CD14-positive monocyte (primary cell): ENCODE measurements around the gene RAET1G. TPM values are rescaled to one million over a fixed set of nuclear protein-coding genes. Genes with fewer than 3 reads are reported as not detected.

Source experiments
- DNase-seq, 3 donors: peaks; one replicate each; pipeline ENCODE4 v3.0.0-alpha.2; 2011 to 2022
- H2AFZ ChIP-seq: 2 replicates; pipeline ENCODE4 v1.6.0; 2012; ENCODE audit warnings: mild to moderate bottlenecking, low read depth, low read length, inconsistent platforms; ENCODE audit not compliant: insufficient read depth, poor library complexity, severe bottlenecking
- H3K27ac ChIP-seq, 2 donors: 1 replicate in 1 of 2; 2 replicates in 1 of 2; pipeline ENCODE4 v1.5.1; 2012 to 2013; ENCODE audit warnings: low read length in 2 of 2, control low read depth in 1 of 2, inconsistent platforms in 1 of 2, low read depth in 1 of 2, mild to moderate bottlenecking in 1 of 2
- H3K27me3 ChIP-seq, 2 donors: one replicate each; pipeline versions ENCODE4 v1.6.0 to v1.6.1; 2011 to 2013; ENCODE audit warnings: low read length in 2 of 2; ENCODE audit not compliant: control insufficient read depth in 2 of 2, insufficient read depth in 2 of 2
- H3K36me3 ChIP-seq, 2 donors: replicated peaks in 1 of 2; 1 replicate in 1 of 2; 2 replicates in 1 of 2; pipeline versions ENCODE4 v1.5.1 to v1.6.1; 2012 to 2013; ENCODE audit warnings: low read length in 2 of 2, control low read depth in 1 of 2, inconsistent platforms in 1 of 2, mild to moderate bottlenecking in 1 of 2; ENCODE audit not compliant: insufficient read depth in 2 of 2, control insufficient read depth in 1 of 2
- H3K4me1 ChIP-seq, 2 donors: 1 replicate in 1 of 2; 2 replicates in 1 of 2; pipeline versions ENCODE4 v1.5.1 to v1.6.1; 2012 to 2013; ENCODE audit warnings: low read length in 2 of 2, control low read depth in 1 of 2, inconsistent platforms in 1 of 2, mild to moderate bottlenecking in 1 of 2, moderate library complexity in 1 of 2; ENCODE audit not compliant: insufficient read depth in 2 of 2, control insufficient read depth in 1 of 2
- H3K4me2 ChIP-seq: replicated peaks from 2 replicates; pipeline ENCODE3; 2012; ENCODE audit warnings: low read length, moderate library complexity, mild to moderate bottlenecking; ENCODE audit not compliant: poor library complexity, severe bottlenecking; ENCODE audit errors: extremely low read depth
- H3K4me3 ChIP-seq, 3 experiments: fragments of 200-600 bp in 1 of 3; sonication (generic) in 1 of 3; replicated peaks in 1 of 3; 1 replicate in 2 of 3; 2 replicates in 1 of 3; pipeline ENCODE4 v1.5.1; 2011 to 2013; ENCODE audit warnings: low read length in 3 of 3, mild to moderate bottlenecking in 3 of 3, control low read depth in 2 of 3, low read depth in 2 of 3, inconsistent platforms in 1 of 3, moderate library complexity in 1 of 3
- H3K79me2 ChIP-seq: 2 replicates; pipeline ENCODE4 v1.6.0; 2012; ENCODE audit warnings: mild to moderate bottlenecking, control low read depth, inconsistent platforms, low read length, moderate library complexity; ENCODE audit not compliant: insufficient read depth
- H3K9ac ChIP-seq: 2 replicates; pipeline ENCODE4 v1.6.0; 2017; ENCODE audit warnings: low read length, mild to moderate bottlenecking; ENCODE audit not compliant: insufficient read depth, poor library complexity, severe bottlenecking
- H3K9me3 ChIP-seq, 2 donors: replicated peaks in 1 of 2; 1 replicate in 1 of 2; 2 replicates in 1 of 2; pipeline versions ENCODE4 v1.5.1 to v1.6.1; 2012 to 2013; ENCODE audit warnings: low read length in 2 of 2, control low read depth in 1 of 2; ENCODE audit not compliant: control insufficient read depth in 1 of 2, insufficient read depth in 1 of 2
- H4K20me1 ChIP-seq: 2 replicates; pipeline ENCODE4 v1.6.0; 2012; ENCODE audit warnings: mild to moderate bottlenecking, low read length, control low read depth, moderate library complexity; ENCODE audit not compliant: insufficient read depth
- H3K27ac Mint-ChIP-seq, 7 donors: one replicate each; pipeline ENCODE4 v1.8.0; 2020; ENCODE audit warnings: mild to moderate bottlenecking in 7 of 7, mixed read lengths in 7 of 7, moderate library complexity in 6 of 7, inconsistent platforms in 2 of 7
- H3K27me3 Mint-ChIP-seq, 3 donors: one replicate each; pipeline ENCODE4 v1.8.0; 2021 to 2022; ENCODE audit warnings: low read depth in 3 of 3, mild to moderate bottlenecking in 3 of 3, mixed read lengths in 3 of 3, moderate library complexity in 3 of 3, inconsistent platforms in 1 of 3
- H3K36me3 Mint-ChIP-seq, 2 donors: one replicate each; pipeline ENCODE4 v1.8.0; 2020; ENCODE audit warnings: mixed read lengths in 2 of 2, inconsistent platforms in 1 of 2, mild to moderate bottlenecking in 1 of 2
- H3K4me1 Mint-ChIP-seq: one replicate; pipeline ENCODE4 v1.8.0; 2020; ENCODE audit warnings: mild to moderate bottlenecking, mixed read lengths
- H3K4me3 Mint-ChIP-seq, 2 donors: one replicate each; pipeline ENCODE4 v1.8.0; 2020; ENCODE audit warnings: mild to moderate bottlenecking in 2 of 2, mixed read lengths in 2 of 2, moderate library complexity in 1 of 2
- H3K9me3 Mint-ChIP-seq, 7 donors: one replicate each; pipeline ENCODE4 v1.8.0; 2020 to 2022; ENCODE audit warnings: mixed read lengths in 7 of 7, mild to moderate bottlenecking in 6 of 7, moderate library complexity in 6 of 7, inconsistent platforms in 2 of 7
- CTCF ChIP-seq: fragments of 200-600 bp; IDR thresholded peaks from one replicate; pipeline ENCODE4 v1.8.0; 2022; ENCODE audit warnings: antibody characterized with exemption, mild to moderate bottlenecking
- WGBS: methylation state at CpG from one replicate; pipeline ENCODE4 v1.1.5; 2013; ENCODE audit warnings: missing lambda C conversion rate; ENCODE audit not compliant: insufficient coverage; 5-methylcytosine and 5-hydroxymethylcytosine counted together
- intact Hi-C, 2 donors: fragments of 100-400 bp; cut with micrococcal nuclease; formaldehyde crosslinking; loops; one replicate each; pipeline versions ENCODE4 v1.15.0 to v1.15.1; 2023
- polyA plus RNA-seq, 3 donors: library from polyadenylated mRNA; depleted of rRNA in 1 of 3; unstranded in 2 of 3; stranded (reverse) in 1 of 3; fragments of 300-500 nt in 2 of 3; fragments of >200 nt in 1 of 3; fragmentation: Illumina TruSeq in 2 of 3; gene quantifications; 1 replicate in 2 of 3; 2 replicates in 1 of 3; pipeline ENCODE4 v1.2.3, GENCODE V29; 2012 to 2021

Gene RAET1G
- polyA plus RNA-seq, 3 donors = not detected

GRCh38 chr6:149884215-149884614, 38.7 kb downstream of the RAET1G start:
- TF ChIP-seq CTCF = no peak
- 86% methylated on average over 11 of the region's 11 CpGs for WGBS
- Histone ChIP-seq H3K4me3 (no peak overlapping the region), H3K9me3 (no peaks in the 10 kb centered on the region), H2AFZ (no peak overlapping the region), H3K27ac (no peak overlapping the region), H3K4me2 (no peak overlapping the region), H3K9ac (no peak overlapping the region), H4K20me1 (no peaks in the 10 kb centered on the region), H3K36me3 (no peaks in the 10 kb centered on the region), H3K27me3 (no peaks in the 10 kb centered on the region), H3K4me1 (no peaks in the 10 kb centered on the region), H3K79me2 (no peaks in the 10 kb centered on the region)
- DNase-seq = no peak
- intact Hi-C loops = no loop called here
- H3K4me1 Mint-ChIP-seq = peaks cover 4% of the 10 kb centered on the region
- H3K9me3 Mint-ChIP-seq = peaks cover 0 to 2% (median 0%) of the 10 kb centered on the region in 7 donors
- H3K27ac Mint-ChIP-seq = no peak overlapping the region
- H3K4me3 Mint-ChIP-seq = no peak overlapping the region
- peaks cover 4 to 13% (median 8%) of the 10 kb centered on the region in 3 donors for H3K27me3 Mint-ChIP-seq
- no peaks in the 10 kb centered on the region for H3K36me3 Mint-ChIP-seq

- peaks cover 0 to 5% of the 10 kb centered on the region in 2 donors for H3K27me3 ChIP-seq
- Mint-ChIP-seq H3K27me3 (peaks cover 8 to 22% (median 16%) of the 10 kb centered on the region in 3 donors), H3K4me3 (no peak overlapping the region), H3K9me3 (peaks cover 0 to 4% (median 0%) of the 10 kb centered on the region in 7 donors), H3K27ac (no peak overlapping the region), H3K4me1 (no peaks in the 10 kb centered on the region), H3K36me3 (no peaks in the 10 kb centered on the region)
- H3K79me2 ChIP-seq = no peaks in the 10 kb centered on the region
- no peak overlapping the region for H3K9ac ChIP-seq
- H3K4me3 ChIP-seq = no peak overlapping the region
- H4K20me1 ChIP-seq = no peaks in the 10 kb centered on the region
- no peak overlapping the region for H3K4me2 ChIP-seq
- H3K27ac ChIP-seq = no peak overlapping the region
- no peak overlapping the region for H2AFZ ChIP-seq
- WGBS = no CpG with 5 or more reads among the region's 2 CpGs
- DNase-seq = no peak
- H3K36me3 ChIP-seq = no peaks in the 10 kb centered on the region
- H3K4me1 ChIP-seq = no peaks in the 10 kb centered on the region
- intact Hi-C loops = no loop called here
- no peaks in the 10 kb centered on the region for H3K9me3 ChIP-seq
- TF ChIP-seq CTCF = no peak
Observed at GRCh38 chr6:149881860-149882259, 41.1 kb downstream of the RAET1G start.
